GM21528 (cell line): ENCODE results near the gene SOX6.

Experiments
- ATAC-seq: cut with Tn5 transposase; IDR thresholded peaks from one replicate; pipeline ENCODE4 v1.9.1; 2021; ENCODE audit warnings: mild to moderate bottlenecking, moderate library complexity; ENCODE audit not compliant: unreplicated experiment, low FRiP score

Gene SOX6

GRCh38 chr11:16365581-16366228, 9.4 kb upstream of the SOX6 start:
- ATAC-seq: no peak

- ATAC-seq: no peak
These were observed 7.9 kb upstream of the SOX6 start for GRCh38 chr11:16364254-16364653.

GRCh38 chr11:16363706-16364105, 7.4 kb upstream of the SOX6 start:
- ATAC-seq: no peak

GRCh38 chr11:16361108-16361865, 4.9 kb upstream of the SOX6 start:
- no peak for ATAC-seq

GRCh38 chr11:16359369-16359768, 3.0 kb upstream of the SOX6 start:
- no peak for ATAC-seq

- ATAC-seq: no peak
These were observed 2.4 kb upstream of the SOX6 start for GRCh38 chr11:16358726-16359125.

GRCh38 chr11:16357775-16358174, 1.4 kb upstream of the SOX6 start:
- ATAC-seq: no peak

- no peak for ATAC-seq
These were observed 531 bp upstream of the SOX6 start for GRCh38 chr11:16356761-16357393.

GRCh38 chr11:16352707-16353106, 3.6 kb downstream of the SOX6 start:
- ATAC-seq: no peak

- ATAC-seq: no peak
These were observed 6.2 kb downstream of the SOX6 start for GRCh38 chr11:16350125-16350524.

GRCh38 chr11:16347928-16348685, 8.2 kb downstream of the SOX6 start:
- no peak for ATAC-seq

GRCh38 chr11:16346975-16347374, 9.4 kb downstream of the SOX6 start:
- no peak for ATAC-seq

- ATAC-seq: no peak
These were observed 14.5 kb downstream of the SOX6 start for GRCh38 chr11:16341853-16342252.

GRCh38 chr11:16338393-16338792, 18.0 kb downstream of the SOX6 start:
- ATAC-seq: no peak

- no peak for ATAC-seq
These were observed 18.7 kb downstream of the SOX6 start for GRCh38 chr11:16337421-16338213.

- ATAC-seq: no peak
These were observed 19.6 kb downstream of the SOX6 start for GRCh38 chr11:16336721-16337120.

- ATAC-seq: no peak
These were observed 20.1 kb downstream of the SOX6 start for GRCh38 chr11:16336204-16336603.

- ATAC-seq: no peak
These were observed 20.9 kb downstream of the SOX6 start for GRCh38 chr11:16335236-16335962.

- no peak for ATAC-seq
These were observed 29.6 kb downstream of the SOX6 start for GRCh38 chr11:16326679-16327297.
